NB4 (cell line): ENCODE results near the gene CBX4.

Experiments used
- DNase-seq: peaks from one replicate; pipeline ENCODE4 v3.0.0; 2010; ENCODE audit warnings: low read depth
- H3K4me3 ChIP-seq: one replicate; pipeline ENCODE4 v1.5.1; 2011; ENCODE audit warnings: mild to moderate bottlenecking, low read depth, low read length, moderate library complexity
- CTCF ChIP-seq: IDR thresholded peaks from one replicate; pipeline ENCODE4 v1.5.1; 2012; ENCODE audit warnings: low read depth, low read length
- MAX ChIP-seq: IDR thresholded peaks from 2 replicates; pipeline ENCODE4 v1.6.1; 2011; ENCODE audit warnings: low read depth, low read length
- MYC ChIP-seq: IDR thresholded peaks from 2 replicates; pipeline ENCODE4 v1.6.1; 2011; ENCODE audit warnings: low read depth, low read length
- POLR2A ChIP-seq: IDR thresholded peaks from 2 replicates; pipeline ENCODE4 v1.6.1; 2011; ENCODE audit warnings: mild to moderate bottlenecking; ENCODE audit not compliant: insufficient read length; ENCODE audit errors: extremely low read depth

CBX4 gene

GRCh38 chr17:79824893-79825579, 14.2 kb downstream of the CBX4 start:
- H3K4me3 ChIP-seq, result no peak overlapping the region
- no peak for DNase-seq

GRCh38 chr17:79824234-79824633, 15.0 kb downstream of the CBX4 start:
- no peak overlapping the region for H3K4me3 ChIP-seq
- TF ChIP-seq MAX, result no peak
- TF ChIP-seq MYC, result no peak
- TF ChIP-seq POLR2A, result no peak
- no peak for TF ChIP-seq CTCF
- no peak for DNase-seq

More at GRCh38 chr17:79824893-79825579, 14.2 kb downstream of the CBX4 start:
- no peak for TF ChIP-seq MYC
- TF ChIP-seq CTCF, result no peak
- no peak for TF ChIP-seq POLR2A
- no peak for TF ChIP-seq MAX

GRCh38 chr17:79822583-79823124, 16.6 kb downstream of the CBX4 start:
- TF ChIP-seq POLR2A (no peak), MYC (no peak), MAX (no peak), CTCF (no peak)
- DNase-seq, result no peak

GRCh38 chr17:79821331-79822095, 17.7 kb downstream of the CBX4 start:
- DNase-seq, result no peak
- TF ChIP-seq MAX, result no peak
- no peak for TF ChIP-seq POLR2A
- TF ChIP-seq MYC, result no peak
- no peak for TF ChIP-seq CTCF
- H3K4me3 ChIP-seq, result no peak overlapping the region

More at GRCh38 chr17:79822583-79823124, 16.6 kb downstream of the CBX4 start:
- no peak overlapping the region for H3K4me3 ChIP-seq

GRCh38 chr17:79820959-79821330, 18.3 kb downstream of the CBX4 start:
- TF ChIP-seq POLR2A, result no peak
- TF ChIP-seq CTCF, result no peak
- TF ChIP-seq MAX, result no peak
- no peak for TF ChIP-seq MYC
- H3K4me3 ChIP-seq, result no peak overlapping the region

More at GRCh38 chr17:79820959-79821330, 18.3 kb downstream of the CBX4 start:
- DNase-seq, result no peak
